Heart right ventricle (tissue), 16 donors: ENCODE measurements around the gene CXCL13. TPM values are rescaled to one million over a fixed set of nuclear protein-coding genes. Genes with fewer than 3 reads are reported as not detected.

ENCODE experiments used
- ATAC-seq, 8 donors: fragments of 200-7000 bp; cut with Tn5 transposase; one replicate each; pipeline ENCODE4 v1.9.1; 2020; ENCODE audit warnings: mild to moderate bottlenecking in 8 of 8, moderate library complexity in 8 of 8, moderate number of reproducible peaks in 1 of 8
- DNase-seq, 2 donors: peaks; one replicate each; pipeline ENCODE4 v3.0.0-alpha.2; 2020
- H3K27ac ChIP-seq, 10 donors: fragments of 200-600 bp; sonication (generic) in 2 of 10; one replicate each; pipeline versions ENCODE4 v1.5.0 to v1.8.0; 2020 to 2022; ENCODE audit warnings: mild to moderate bottlenecking in 3 of 10
- H3K27me3 ChIP-seq, 7 donors: fragments of 200-600 bp; one replicate each; pipeline ENCODE4 v1.8.0; 2021 to 2022; ENCODE audit warnings: mild to moderate bottlenecking in 2 of 7
- H3K36me3 ChIP-seq, 9 donors: fragments of 200-600 bp; sonication (generic) in 1 of 9; one replicate each; pipeline versions ENCODE4 v1.5.0 to v1.8.0; 2020 to 2022; ENCODE audit warnings: mild to moderate bottlenecking in 2 of 9
- H3K4me1 ChIP-seq, 9 donors: fragments of 200-600 bp; sonication (generic) in 1 of 9; one replicate each; pipeline versions ENCODE4 v1.5.0 to v1.8.0; 2020 to 2022; ENCODE audit warnings: mild to moderate bottlenecking in 4 of 9
- H3K4me3 ChIP-seq, 10 donors: fragments of 200-600 bp; sonication (generic) in 2 of 10; one replicate each; pipeline versions ENCODE4 v1.5.0 to v1.8.0; 2020 to 2022; ENCODE audit warnings: mild to moderate bottlenecking in 7 of 10, moderate library complexity in 2 of 10
- H3K9me3 ChIP-seq, 11 donors: fragments of 200-600 bp in 10 of 11; sonication (generic) in 2 of 11; one replicate each; pipeline versions ENCODE4 v1.5.0 to v1.8.0; 2013 to 2022; ENCODE audit warnings: mild to moderate bottlenecking in 2 of 11, control low read depth in 1 of 11, moderate library complexity in 1 of 11
- WGBS, 2 donors: extraction: QIAGEN DNeasy Blood & Tissue Kit; methylation state at CpG; one replicate each; pipeline ENCODE4 v1.1.7; 2013; ENCODE audit warnings: inconsistent platforms in 1 of 2; 5-methylcytosine and 5-hydroxymethylcytosine counted together
- intact Hi-C, 10 donors: fragments of 100-400 bp; cut with DNase I; formaldehyde crosslinking; loops; one replicate each; pipeline versions ENCODE4 v1.11.1 to v1.14.2; 2022
- polyA plus RNA-seq, 2 donors: library from polyadenylated mRNA; stranded (reverse); fragments of 200-250 nt; gene quantifications; one replicate each; pipeline ENCODE4 v1.2.3, GENCODE V29; 2013
- total RNA-seq, 10 donors: library from RNA; stranded (reverse); fragmentation: NEBNext Ultra II Directional in 3 of 10; extraction: Animal tissue kit (Norgen Biotek cat#: 25700) in 3 of 10; gene quantifications; one replicate each; pipeline versions ENCODE4 v1.2.1 to v1.2.4, GENCODE V29; 2021 to 2023
- TF ChIP-seq, protein P1 (sequence below), 9 donors: fragments of 200-600 bp; sonication (generic) in 2 of 9; IDR thresholded peaks; one replicate each; pipeline versions ENCODE4 v1.5.0 to v1.8.0; 2021 to 2022; ENCODE audit warnings: antibody characterized with exemption in 9 of 9, mild to moderate bottlenecking in 5 of 9, moderate library complexity in 1 of 9
- donor health status: Arrhythmogenic right ventricular cardiomyopathy.
- donor health status: ischemic (EF 13 %, LVEDD 7.1; RV severe dilation, severe dysfunction).
- donor health status: healthy with polysubstance abuse.
- donor health status: DM: no; HTN: yes; CAD: no.
- donor health status: DM: no; HTN: no; CAD: no.
- donor health status: ischemic (EF 25% LVEDD 6.9; RV normal size, moderate dysfunction).
- donor health status: ischemic (EF 25% LVEDD 5.7; RV mildly dilated, moderate dysfunction).
- donor health status: healthy.
- donor health status: DM: yes; HTN: yes; CAD: no.
- donor health status: Ischemic cardiomyopathy.
- donor health status: ischemic (EF 35%, LVEDD 5.7; RV mildly dilated, moderate dysfunction).
- donor health status: nonischemic (EF 11% LVEDD 7.7; RV severe dilation, severe dysfunction).
- donor health status: DM: yes; HTN: yes; CAD: no.
- donor health status: PGD.
- donor health status: ischemic (EF 29% LVEDD 5.4; RV normal size, mild dysfunction).
- donor health status: nonischemic (EF 23%, LVEDD 6.1; RV moderate dilation, normal function).

CXCL13 gene
- total and polyA plus RNA-seq, 12 donors, result 0.06 TPM; not detected in 11

DNA sequence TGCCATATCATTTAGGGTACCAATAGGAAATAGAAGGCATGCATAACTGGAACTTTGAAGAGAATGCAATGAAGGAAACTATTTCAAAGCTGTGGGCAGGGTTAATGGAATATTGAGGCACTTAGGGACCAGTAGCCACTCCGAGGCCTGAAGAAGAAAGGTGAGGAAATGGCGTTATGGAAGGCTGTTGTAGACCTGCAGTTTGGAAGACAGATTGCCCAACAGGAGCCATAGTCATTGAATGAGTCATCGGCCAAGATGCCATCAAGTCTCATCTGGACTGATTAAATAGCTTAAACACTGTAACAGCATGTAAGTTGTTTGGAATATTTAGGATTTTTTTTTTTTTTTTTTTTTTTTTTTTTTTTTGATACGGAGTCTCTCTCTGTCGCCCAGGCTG is 11.6 kb downstream of the CXCL13 start:
- Histone ChIP-seq H3K36me3 (no peaks in the 10 kb centered on the region), H3K4me3 (no peak overlapping the region), H3K27ac (no peak overlapping the region), H3K27me3 (peaks cover 0 to 3% (median 0%) of the 10 kb centered on the region in 7 donors), H3K4me1 (peaks cover 0 to 11% (median 4%) of the 10 kb centered on the region in 9 donors), H3K9me3 (no peaks in the 10 kb centered on the region)
- 94 to 96% methylated on average over 3 to 5 of the region's 5 CpGs for WGBS, 2 donors
- DNase-seq (no peak), ATAC-seq (no peak)
- intact Hi-C loops, result loop anchor here in 3 of 10 donors (5.0 kb wide), 2 partner anchors 230 to 245 kb away; partner anchors contain the start of gene MRPL1 (in 1 of the 3)
- TF ChIP-seq, protein P1, sequence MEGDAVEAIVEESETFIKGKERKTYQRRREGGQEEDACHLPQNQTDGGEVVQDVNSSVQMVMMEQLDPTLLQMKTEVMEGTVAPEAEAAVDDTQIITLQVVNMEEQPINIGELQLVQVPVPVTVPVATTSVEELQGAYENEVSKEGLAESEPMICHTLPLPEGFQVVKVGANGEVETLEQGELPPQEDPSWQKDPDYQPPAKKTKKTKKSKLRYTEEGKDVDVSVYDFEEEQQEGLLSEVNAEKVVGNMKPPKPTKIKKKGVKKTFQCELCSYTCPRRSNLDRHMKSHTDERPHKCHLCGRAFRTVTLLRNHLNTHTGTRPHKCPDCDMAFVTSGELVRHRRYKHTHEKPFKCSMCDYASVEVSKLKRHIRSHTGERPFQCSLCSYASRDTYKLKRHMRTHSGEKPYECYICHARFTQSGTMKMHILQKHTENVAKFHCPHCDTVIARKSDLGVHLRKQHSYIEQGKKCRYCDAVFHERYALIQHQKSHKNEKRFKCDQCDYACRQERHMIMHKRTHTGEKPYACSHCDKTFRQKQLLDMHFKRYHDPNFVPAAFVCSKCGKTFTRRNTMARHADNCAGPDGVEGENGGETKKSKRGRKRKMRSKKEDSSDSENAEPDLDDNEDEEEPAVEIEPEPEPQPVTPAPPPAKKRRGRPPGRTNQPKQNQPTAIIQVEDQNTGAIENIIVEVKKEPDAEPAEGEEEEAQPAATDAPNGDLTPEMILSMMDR (IDR thresholded peaks at IDR 0.05), result no peak

DNA sequence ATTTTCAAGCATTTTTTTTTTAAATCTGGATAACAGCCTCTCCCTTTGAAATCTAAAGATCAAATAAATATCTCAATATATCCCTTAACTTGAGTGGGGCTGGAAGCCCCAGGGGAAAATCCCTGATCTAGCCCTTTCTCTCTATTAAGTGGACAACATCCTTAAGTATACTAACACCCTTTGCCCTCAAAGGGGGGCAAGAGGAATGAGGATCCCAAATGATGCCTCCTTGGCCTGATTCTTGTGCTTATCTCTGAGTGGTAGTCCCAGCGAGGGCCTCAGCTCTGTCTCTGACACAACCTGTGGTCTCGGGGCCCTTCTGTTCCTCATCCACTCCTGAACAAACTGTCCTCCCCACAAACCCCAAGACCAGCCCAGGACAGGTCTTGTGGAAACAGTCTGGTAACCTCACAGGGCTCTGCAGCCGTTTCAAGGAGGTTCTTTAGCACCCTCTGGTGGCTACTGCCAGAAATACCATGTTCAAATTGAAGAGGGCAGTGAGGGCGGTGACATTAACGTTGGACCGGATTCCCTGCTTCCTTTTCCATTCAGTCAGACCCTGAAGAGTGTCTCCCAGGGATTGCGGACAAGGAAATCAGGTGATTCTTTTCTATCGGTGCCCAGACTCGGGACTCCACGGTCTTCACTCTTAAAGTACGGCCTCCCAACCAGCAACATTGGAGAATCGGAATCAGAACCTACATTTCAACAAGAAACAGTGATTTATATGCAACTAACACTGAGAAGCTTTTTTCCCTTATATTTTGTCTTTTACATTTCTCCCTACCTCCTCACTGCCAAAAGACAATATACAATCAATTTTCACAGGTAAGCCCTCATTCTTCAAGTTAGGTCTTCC is 13.0 kb downstream of the CXCL13 start:
- no peaks in the 10 kb centered on the region for H3K36me3 ChIP-seq
- WGBS, 2 donors, result 11 to 14% methylated on average over 12 of the region's 12 CpGs
- intact Hi-C loops, result loop anchor here in 4 of 10 donors (1.0 to 5.0 kb wide), 3 partner anchors 231 to 244 kb away; partner anchors contain the start of gene MRPL1 (in 1 of the 4)
- peak; percentile 85 to 96 (median 92) for ATAC-seq
- H3K27ac ChIP-seq, result no peak overlapping the region
- TF ChIP-seq, protein P1 (IDR thresholded peaks at IDR 0.05), result peak; percentile 54 to 89 (median 85)
- peak in 1 of 2 donors; percentile 82 for DNase-seq
- no peaks in the 10 kb centered on the region for H3K27me3 ChIP-seq
- H3K4me1 ChIP-seq, result peaks cover 0 to 11% (median 4%) of the 10 kb centered on the region in 9 donors
- H3K4me3 ChIP-seq, result peak overlapping the region in 3 of 10 donors; percentile 4 to 23 (median 10)
- no peaks in the 10 kb centered on the region for H3K9me3 ChIP-seq

DNA sequence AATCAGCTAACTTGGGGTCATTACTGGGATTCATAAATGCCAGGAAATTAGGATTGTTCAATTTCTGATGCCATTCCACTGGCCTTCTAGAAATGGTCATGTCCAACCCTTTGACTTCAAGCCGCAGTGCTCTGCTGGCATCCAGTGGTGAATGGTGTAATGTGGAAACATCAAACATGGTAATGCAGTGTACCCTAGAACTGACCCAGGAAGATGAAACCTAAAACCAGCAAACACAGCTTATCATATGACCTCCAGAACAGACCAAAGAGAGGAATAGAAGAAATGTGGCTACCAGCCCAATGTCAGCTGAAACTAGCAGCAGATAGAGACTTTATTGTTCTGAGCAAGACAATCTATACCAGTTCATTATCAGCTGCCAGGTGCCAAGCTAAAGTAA is 13.8 kb downstream of the CXCL13 start:
- no peak overlapping the region for H3K4me3 ChIP-seq
- peaks cover 0 to 8% (median 0%) of the 10 kb centered on the region in 9 donors for H3K4me1 ChIP-seq
- TF ChIP-seq, protein P1 (IDR thresholded peaks at IDR 0.05), result peak in 1 of 9 donors; percentile 6
- ATAC-seq (no peak), DNase-seq (no peak)
- intact Hi-C loops, result loop anchor here in 3 of 10 donors (5.0 kb wide), 2 partner anchors 232 to 243 kb away; partner anchors contain the start of gene MRPL1 (in 1 of the 3)
- 89 to 93% methylated on average over 1 of the region's 1 CpG for WGBS, 2 donors
- H3K9me3 ChIP-seq, result no peaks in the 10 kb centered on the region
- no peaks in the 10 kb centered on the region for H3K36me3 ChIP-seq
- no peak overlapping the region for H3K27ac ChIP-seq
- no peaks in the 10 kb centered on the region for H3K27me3 ChIP-seq

DNA sequence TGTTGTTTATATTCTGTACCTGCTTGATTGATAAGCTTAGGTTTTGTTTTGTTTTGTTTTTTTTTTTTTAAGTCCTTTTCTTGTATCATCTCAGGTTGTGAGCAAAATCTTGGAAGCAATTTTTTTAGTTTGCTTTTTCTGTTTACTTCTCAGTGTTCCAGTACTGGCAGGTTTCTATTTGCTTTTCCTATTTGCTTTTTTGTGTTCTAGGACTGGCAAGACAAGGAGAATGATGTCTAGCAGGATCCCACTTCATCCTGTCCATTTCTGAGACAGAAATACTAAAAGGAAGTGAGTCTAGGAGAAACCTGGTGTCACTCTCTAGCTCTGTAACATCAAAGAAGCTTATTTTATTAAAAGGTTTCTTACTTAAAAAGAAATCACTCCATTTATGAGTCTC is 15.6 kb downstream of the CXCL13 start:
- ATAC-seq, result no peak
- Histone ChIP-seq H3K4me1 (peaks cover 0 to 8% (median 0%) of the 10 kb centered on the region in 9 donors), H3K36me3 (no peaks in the 10 kb centered on the region), H3K4me3 (no peak overlapping the region), H3K9me3 (no peaks in the 10 kb centered on the region), H3K27me3 (no peaks in the 10 kb centered on the region), H3K27ac (no peak overlapping the region)
- TF ChIP-seq, protein P1 (IDR thresholded peaks at IDR 0.05), result no peak
- intact Hi-C loops, result loop anchor here in 2 of 10 donors (5.0 to 10.0 kb wide), 2 partner anchors 234 to 244 kb away; partner anchors contain the start of gene MRPL1 (in 1 of the 2)
- DNase-seq, result no peak
